ENCODE results near the gene PISD.
A peak's percentile ranks its signal among the peaks of the same experiment; 100 is the strongest.
"Not testable (repeated sequence)": the region's sequence is repeated elsewhere in the genome, so short reads cannot be mapped to it uniquely, and the experiment has no call there.

Gene PISD

GRCh38 chr22:31661851-31662667 is at the start of gene PISD:
Gene PISD, minus strand, starts transcription at chr22:31662215. Its CDS starts 7 bp downstream, at chr22:31662208.
- DNase-seq (ENCODE audit: low read depth in 4 of 4, low spot score in 1 of 4): peak; percentile 90 to 95 (median 94)

- DNase-seq (ENCODE audit: low read depth in 4 of 4, low spot score in 1 of 4): not testable (repeated sequence)
Observed at GRCh38 chr22:31711226-31711625, 49.2 kb upstream of the PISD start.

GRCh38 chr22:31707519-31707918 is 45.5 kb upstream of the PISD start:
- DNase-seq (ENCODE audit: low read depth in 4 of 4, low spot score in 1 of 4): no peak

GRCh38 chr22:31695423-31695822 is 33.4 kb upstream of the PISD start:
- DNase-seq (ENCODE audit: low read depth in 4 of 4, low spot score in 1 of 4): no peak

- DNase-seq (ENCODE audit: low read depth in 4 of 4, low spot score in 1 of 4): not testable (repeated sequence)
Observed at GRCh38 chr22:31694046-31694445, 32.0 kb upstream of the PISD start.

GRCh38 chr22:31692186-31692886 is 30.3 kb upstream of the PISD start:
- DNase-seq (ENCODE audit: low read depth in 4 of 4, low spot score in 1 of 4): no peak

GRCh38 chr22:31691408-31691807 is 29.4 kb upstream of the PISD start:
- no peak for DNase-seq (ENCODE audit: low read depth in 4 of 4, low spot score in 1 of 4)

GRCh38 chr22:31683181-31684105 is 21.4 kb upstream of the PISD start:
- DNase-seq (ENCODE audit: low read depth in 4 of 4, low spot score in 1 of 4): no peak

GRCh38 chr22:31682751-31683150 is 20.7 kb upstream of the PISD start:
- DNase-seq (ENCODE audit: low read depth in 4 of 4, low spot score in 1 of 4): no peak

GRCh38 chr22:31681349-31682345 is 19.6 kb upstream of the PISD start:
- DNase-seq (ENCODE audit: low read depth in 4 of 4, low spot score in 1 of 4): no peak

- DNase-seq (ENCODE audit: low read depth in 4 of 4, low spot score in 1 of 4): no peak
Observed at GRCh38 chr22:31680861-31681341, 18.9 kb upstream of the PISD start.

- DNase-seq (ENCODE audit: low read depth in 4 of 4, low spot score in 1 of 4): no peak
Observed at GRCh38 chr22:31678748-31679147, 16.7 kb upstream of the PISD start.

GRCh38 chr22:31676700-31677099 is 14.7 kb upstream of the PISD start:
- DNase-seq (ENCODE audit: low read depth in 4 of 4, low spot score in 1 of 4): peak; percentile 72 to 92 (median 80)

GRCh38 chr22:31674219-31674618 is 12.2 kb upstream of the PISD start:
- DNase-seq (ENCODE audit: low read depth in 4 of 4, low spot score in 1 of 4): not testable (repeated sequence)

- not testable (repeated sequence) for DNase-seq (ENCODE audit: low read depth in 4 of 4, low spot score in 1 of 4)
Observed at GRCh38 chr22:31668849-31669248, 6.8 kb upstream of the PISD start.

GRCh38 chr22:31662668-31663037 is 638 bp upstream of the PISD start:
- DNase-seq (ENCODE audit: low read depth in 4 of 4, low spot score in 1 of 4): no peak

- peak in 2 of 4 experiments; percentile 14 to 45 for DNase-seq (ENCODE audit: low read depth in 4 of 4, low spot score in 1 of 4)
Observed at GRCh38 chr22:31660860-31661341, 1.1 kb downstream of the PISD start.

- DNase-seq (ENCODE audit: low read depth in 4 of 4, low spot score in 1 of 4): no peak
Observed at GRCh38 chr22:31659246-31659645, 2.8 kb downstream of the PISD start.

- DNase-seq (ENCODE audit: low read depth in 4 of 4, low spot score in 1 of 4): no peak
Observed at GRCh38 chr22:31654408-31654807, 7.6 kb downstream of the PISD start.

GRCh38 chr22:31653944-31654343 is 8.1 kb downstream of the PISD start:
- DNase-seq (ENCODE audit: low read depth in 4 of 4, low spot score in 1 of 4): no peak
